ENCODE results near the gene XPC. TPM values are rescaled to one million over a fixed set of nuclear protein-coding genes. Genes with fewer than 3 reads are reported as not detected.

XPC gene
- total RNA-seq, 3 donors from 2014 or later: 22.4 to 30.6 (median 26.9) TPM

DNA sequence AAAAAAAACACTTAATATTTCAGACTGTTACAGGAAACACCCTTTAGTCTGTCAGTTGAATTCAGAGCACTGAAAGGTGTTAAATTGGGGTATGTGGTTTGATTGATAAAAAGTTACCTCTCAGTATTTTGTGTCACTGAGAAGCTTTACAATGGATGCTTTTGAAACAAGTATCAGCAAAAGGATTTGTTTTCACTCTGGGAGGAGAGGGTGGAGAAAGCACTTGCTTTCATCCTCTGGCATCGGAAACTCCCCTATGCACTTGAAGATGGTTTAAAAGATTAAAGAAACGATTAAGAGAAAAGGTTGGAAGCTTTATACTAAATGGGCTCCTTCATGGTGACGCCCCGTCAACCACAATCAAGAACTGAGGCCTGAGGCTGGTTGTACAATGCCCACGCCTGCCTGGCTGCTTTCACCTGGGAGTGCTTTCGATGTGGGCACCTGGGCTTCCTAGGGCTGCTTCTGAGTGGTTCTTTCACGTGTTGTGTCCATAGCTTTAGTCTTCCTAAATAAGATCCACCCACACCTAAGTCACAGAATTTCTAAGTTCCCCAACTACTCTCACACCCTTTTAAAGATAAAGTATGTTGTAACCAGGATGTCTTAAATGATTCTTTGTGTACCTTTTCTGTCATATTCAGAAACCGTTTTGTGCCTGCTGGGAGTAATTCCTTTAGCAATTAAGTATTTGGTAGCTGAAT lies 35.7 kb downstream of the XPC start:
- no peak for TF ChIP-seq CTCF (IDR thresholded peaks at IDR 0.05)
- intact Hi-C loops (cut with DNase I, micrococcal nuclease): no loop called here
- no peaks in the 10 kb centered on the region for H3K9me3 ChIP-seq
- ATAC-seq (no peak), DNase-seq (no peak)
- no peak overlapping the region for H3K4me3 ChIP-seq
- peaks cover 11% of the 10 kb centered on the region for H3K4me1 ChIP-seq (ENCODE audit: low read depth)
- H3K36me3 ChIP-seq (ENCODE audit: low read depth): no peaks in the 10 kb centered on the region

- DNase-seq (no peak), ATAC-seq (no peak)
- Histone ChIP-seq H3K4me3 (no peak overlapping the region), H3K36me3 (ENCODE audit: low read depth) (no peaks in the 10 kb centered on the region), H3K9me3 (no peaks in the 10 kb centered on the region), H3K4me1 (ENCODE audit: low read depth) (peaks cover 11% of the 10 kb centered on the region)
- intact Hi-C loops (cut with DNase I, micrococcal nuclease): no loop called here
- no peak for TF ChIP-seq CTCF (IDR thresholded peaks at IDR 0.05)
These were observed 36.6 kb downstream of the XPC start for GRCh38 chr3:14141602-14142341.

GRCh38 chr3:14141144-14141543 lies 37.3 kb downstream of the XPC start:
- no peak for ATAC-seq
- Histone ChIP-seq H3K4me3 (no peak overlapping the region), H3K4me1 (ENCODE audit: low read depth) (peaks cover 11% of the 10 kb centered on the region), H3K36me3 (ENCODE audit: low read depth) (no peaks in the 10 kb centered on the region), H3K9me3 (no peaks in the 10 kb centered on the region)
- DNase-seq: no peak
- TF ChIP-seq CTCF (IDR thresholded peaks at IDR 0.05): no peak
- intact Hi-C loops (cut with DNase I, micrococcal nuclease): no loop called here

DNA sequence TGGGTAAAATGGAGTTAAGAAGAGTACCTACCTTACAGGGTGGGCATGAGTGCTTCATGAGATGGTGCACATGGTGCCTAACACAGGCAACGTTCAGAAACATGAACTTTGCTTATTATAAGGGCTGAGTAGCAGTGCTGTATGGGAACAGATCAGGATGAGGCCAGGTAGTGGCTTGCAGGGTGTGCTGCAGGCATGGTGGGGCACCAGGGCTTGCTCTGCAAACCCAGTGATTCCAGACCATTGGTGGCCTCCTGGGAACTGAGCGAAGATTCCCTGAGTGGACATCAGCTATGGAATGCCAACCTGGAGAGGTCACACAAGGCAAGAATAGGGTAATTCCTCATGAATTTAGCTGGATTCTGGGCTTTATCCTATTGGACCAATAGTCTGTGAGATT lies 37.7 kb downstream of the XPC start:
- TF ChIP-seq CTCF (IDR thresholded peaks at IDR 0.05): no peak
- no peak for DNase-seq
- no peak for ATAC-seq
- intact Hi-C loops (cut with DNase I, micrococcal nuclease): no loop called here
- peaks cover 11% of the 10 kb centered on the region for H3K4me1 ChIP-seq (ENCODE audit: low read depth)
- no peak overlapping the region for H3K4me3 ChIP-seq
- no peaks in the 10 kb centered on the region for H3K9me3 ChIP-seq
- no peaks in the 10 kb centered on the region for H3K36me3 ChIP-seq (ENCODE audit: low read depth)

DNA sequence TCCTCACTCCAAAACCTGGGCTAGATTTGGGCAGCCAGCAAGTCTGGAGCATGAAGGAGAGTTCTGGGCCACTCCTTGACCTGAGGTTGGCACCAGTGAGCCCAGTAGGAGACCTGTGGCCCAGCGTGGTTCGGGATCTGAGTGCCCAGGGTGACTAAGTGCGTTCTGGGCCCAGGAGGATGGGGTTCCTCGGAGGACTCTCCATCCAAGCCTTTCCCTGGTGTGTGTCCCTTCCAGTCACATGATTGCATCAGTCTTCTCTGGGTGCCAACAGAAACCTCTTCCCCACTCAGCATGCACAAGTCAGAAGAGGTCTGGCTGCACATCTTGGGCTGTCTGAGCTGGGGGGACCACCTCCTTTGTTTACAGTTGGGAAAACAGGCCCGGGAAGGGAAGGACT lies 38.6 kb downstream of the XPC start:
- no peaks in the 10 kb centered on the region for H3K9me3 ChIP-seq
- ATAC-seq: no peak
- no peak for DNase-seq
- no peak for TF ChIP-seq CTCF (IDR thresholded peaks at IDR 0.05)
- no peak overlapping the region for H3K4me3 ChIP-seq
- H3K4me1 ChIP-seq (ENCODE audit: low read depth): peaks cover 6% of the 10 kb centered on the region
- peaks cover 3% of the 10 kb centered on the region for H3K36me3 ChIP-seq (ENCODE audit: low read depth)
- intact Hi-C loops (cut with DNase I, micrococcal nuclease): no loop called here

All from mucosa of descending colon (tissue), 3 donors.